DOHH2 (cell line): ENCODE measurements around the gene CD200R1L.

ENCODE experiments used
- EZH2phosphoT487 ChIP-seq: fragments of 200-600 bp; sonication (generic); IDR thresholded peaks from 2 replicates; pipeline ENCODE4 v1.6.1; 2017; ENCODE audit warnings: borderline replicate concordance, mild to moderate bottlenecking, antibody characterized with exemption, low read length, moderate library complexity, mixed read lengths
- TF ChIP-seq, protein P1 (sequence below): fragments of 200-600 bp; sonication (generic); IDR thresholded peaks from one replicate; pipeline ENCODE4 v1.5.1; 2014; ENCODE audit warnings: antibody characterized with exemption, mild to moderate bottlenecking, low read depth, low read length; ENCODE audit not compliant: poor library complexity, severe bottlenecking

DNA sequence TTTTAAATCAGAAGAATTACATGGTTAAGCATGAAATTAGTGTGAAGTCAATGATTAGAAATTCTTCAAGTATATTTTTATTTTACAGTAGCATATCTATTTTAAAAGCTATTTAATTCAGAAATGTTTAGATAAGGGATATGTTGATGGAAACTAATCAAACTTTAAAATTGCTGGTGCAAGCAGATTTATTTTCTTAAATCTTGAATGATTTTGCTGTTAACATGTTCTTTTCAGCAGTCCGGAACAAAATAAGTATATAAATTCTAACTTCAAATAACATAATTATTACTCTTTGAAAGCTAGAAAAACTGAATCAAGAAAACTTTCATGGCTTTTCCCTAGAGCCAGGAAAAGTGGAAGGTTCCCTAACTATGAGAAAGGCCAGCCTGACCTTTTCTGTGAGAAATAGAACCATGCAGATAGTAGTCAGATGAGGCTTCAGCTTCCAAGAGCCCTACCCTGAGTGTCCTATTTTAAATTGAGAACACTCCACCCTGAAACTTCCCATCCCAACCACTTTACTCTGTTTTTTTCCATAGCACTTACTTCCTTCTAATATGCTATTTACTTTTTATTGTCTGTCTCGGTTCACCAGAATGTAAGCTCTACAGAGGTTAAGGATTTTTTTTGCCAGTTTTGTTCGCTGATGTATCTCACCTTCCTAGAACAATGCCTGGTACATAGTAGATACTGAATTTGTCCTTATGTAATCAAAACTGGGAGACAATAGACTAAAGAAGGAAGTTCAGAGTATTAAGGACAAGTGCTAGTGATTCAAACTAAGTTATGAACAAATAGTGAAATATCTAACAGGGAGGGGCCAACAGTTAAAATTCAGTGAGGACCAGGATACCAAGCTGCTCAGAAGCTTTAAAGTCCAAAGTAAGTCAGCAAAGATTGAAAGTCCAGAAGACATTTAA, 66.8 kb downstream of the CD200R1L start:
- TF ChIP-seq EZH2phosphoT487: no peak
- TF ChIP-seq, protein P1, sequence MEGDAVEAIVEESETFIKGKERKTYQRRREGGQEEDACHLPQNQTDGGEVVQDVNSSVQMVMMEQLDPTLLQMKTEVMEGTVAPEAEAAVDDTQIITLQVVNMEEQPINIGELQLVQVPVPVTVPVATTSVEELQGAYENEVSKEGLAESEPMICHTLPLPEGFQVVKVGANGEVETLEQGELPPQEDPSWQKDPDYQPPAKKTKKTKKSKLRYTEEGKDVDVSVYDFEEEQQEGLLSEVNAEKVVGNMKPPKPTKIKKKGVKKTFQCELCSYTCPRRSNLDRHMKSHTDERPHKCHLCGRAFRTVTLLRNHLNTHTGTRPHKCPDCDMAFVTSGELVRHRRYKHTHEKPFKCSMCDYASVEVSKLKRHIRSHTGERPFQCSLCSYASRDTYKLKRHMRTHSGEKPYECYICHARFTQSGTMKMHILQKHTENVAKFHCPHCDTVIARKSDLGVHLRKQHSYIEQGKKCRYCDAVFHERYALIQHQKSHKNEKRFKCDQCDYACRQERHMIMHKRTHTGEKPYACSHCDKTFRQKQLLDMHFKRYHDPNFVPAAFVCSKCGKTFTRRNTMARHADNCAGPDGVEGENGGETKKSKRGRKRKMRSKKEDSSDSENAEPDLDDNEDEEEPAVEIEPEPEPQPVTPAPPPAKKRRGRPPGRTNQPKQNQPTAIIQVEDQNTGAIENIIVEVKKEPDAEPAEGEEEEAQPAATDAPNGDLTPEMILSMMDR: no peak
